Activated T-cell treated with anti-CD3 and anti-CD28 coated beads for 4 hours (primary cell): Measurements from ENCODE around the gene TMEFF1.
"Not testable (repeated sequence)": the region's sequence is repeated elsewhere in the genome, so short reads cannot be mapped to it uniquely, and the experiment has no call there.

Experiments
- DNase-seq: peaks from one replicate; pipeline ENCODE4 v3.0.0-alpha.2; 2020

Gene TMEFF1, protein sequence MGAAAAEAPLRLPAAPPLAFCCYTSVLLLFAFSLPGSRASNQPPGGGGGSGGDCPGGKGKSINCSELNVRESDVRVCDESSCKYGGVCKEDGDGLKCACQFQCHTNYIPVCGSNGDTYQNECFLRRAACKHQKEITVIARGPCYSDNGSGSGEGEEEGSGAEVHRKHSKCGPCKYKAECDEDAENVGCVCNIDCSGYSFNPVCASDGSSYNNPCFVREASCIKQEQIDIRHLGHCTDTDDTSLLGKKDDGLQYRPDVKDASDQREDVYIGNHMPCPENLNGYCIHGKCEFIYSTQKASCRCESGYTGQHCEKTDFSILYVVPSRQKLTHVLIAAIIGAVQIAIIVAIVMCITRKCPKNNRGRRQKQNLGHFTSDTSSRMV

DNA sequence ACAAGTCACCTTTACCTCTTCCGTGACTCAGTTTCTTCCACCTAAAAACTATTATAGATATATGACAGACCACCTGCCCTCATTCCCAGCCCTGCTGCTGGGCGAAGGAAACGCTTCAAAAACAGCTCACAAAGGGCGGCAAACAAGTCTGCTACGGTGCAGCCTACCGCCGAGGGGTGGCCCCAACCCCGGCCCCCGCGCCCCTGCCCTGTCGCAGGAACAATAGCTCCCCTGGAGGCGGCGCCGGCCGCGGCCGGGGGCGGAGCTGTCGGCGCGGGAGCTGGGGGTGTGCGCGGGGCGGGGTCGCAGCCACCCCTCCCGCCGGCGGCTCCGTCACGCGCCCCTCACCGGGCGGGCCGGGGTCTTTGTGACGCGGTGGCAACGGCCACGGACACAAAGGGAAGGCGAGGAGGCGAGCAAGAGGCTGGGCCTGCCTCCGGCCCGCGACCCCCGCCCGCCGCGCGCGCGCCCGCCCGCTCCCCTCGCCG is at the start of gene TMEFF1:
TMEFF1 (plus strand) TSS at position 362 of the 488 bp plus-strand sequence. CDS start 396 bp downstream, outside the sequence.
- peak; percentile 27 for DNase-seq

- DNase-seq = no peak
These were observed 47.2 kb upstream of the TMEFF1 start for GRCh38 chr9:100425758-100426157.

DNA sequence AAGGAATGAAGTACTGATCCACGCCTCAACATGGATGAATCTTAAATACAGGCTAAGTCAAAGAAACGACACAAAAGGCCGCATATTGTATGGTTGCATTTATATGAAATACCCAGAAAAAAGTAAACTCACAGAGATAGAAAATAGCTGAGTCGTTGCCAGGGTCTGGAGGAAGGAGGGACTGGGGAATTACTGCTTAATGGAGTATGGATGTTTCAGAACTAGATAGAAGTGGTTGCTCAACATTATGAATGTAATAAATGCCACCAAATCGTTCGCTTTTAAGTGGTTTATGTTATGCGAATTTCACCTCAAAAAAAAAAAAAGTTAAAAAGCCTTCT is 46.8 kb upstream of the TMEFF1 start:
- no peak for DNase-seq

GRCh38 chr9:100426530-100427365 is 46.2 kb upstream of the TMEFF1 start, which contains the start of gene MSANTD3:
Gene MSANTD3 (plus strand): TSS chr9:100427143. CDS start chr9:100441939, 14,796 bp downstream.
- no peak for DNase-seq

DNA sequence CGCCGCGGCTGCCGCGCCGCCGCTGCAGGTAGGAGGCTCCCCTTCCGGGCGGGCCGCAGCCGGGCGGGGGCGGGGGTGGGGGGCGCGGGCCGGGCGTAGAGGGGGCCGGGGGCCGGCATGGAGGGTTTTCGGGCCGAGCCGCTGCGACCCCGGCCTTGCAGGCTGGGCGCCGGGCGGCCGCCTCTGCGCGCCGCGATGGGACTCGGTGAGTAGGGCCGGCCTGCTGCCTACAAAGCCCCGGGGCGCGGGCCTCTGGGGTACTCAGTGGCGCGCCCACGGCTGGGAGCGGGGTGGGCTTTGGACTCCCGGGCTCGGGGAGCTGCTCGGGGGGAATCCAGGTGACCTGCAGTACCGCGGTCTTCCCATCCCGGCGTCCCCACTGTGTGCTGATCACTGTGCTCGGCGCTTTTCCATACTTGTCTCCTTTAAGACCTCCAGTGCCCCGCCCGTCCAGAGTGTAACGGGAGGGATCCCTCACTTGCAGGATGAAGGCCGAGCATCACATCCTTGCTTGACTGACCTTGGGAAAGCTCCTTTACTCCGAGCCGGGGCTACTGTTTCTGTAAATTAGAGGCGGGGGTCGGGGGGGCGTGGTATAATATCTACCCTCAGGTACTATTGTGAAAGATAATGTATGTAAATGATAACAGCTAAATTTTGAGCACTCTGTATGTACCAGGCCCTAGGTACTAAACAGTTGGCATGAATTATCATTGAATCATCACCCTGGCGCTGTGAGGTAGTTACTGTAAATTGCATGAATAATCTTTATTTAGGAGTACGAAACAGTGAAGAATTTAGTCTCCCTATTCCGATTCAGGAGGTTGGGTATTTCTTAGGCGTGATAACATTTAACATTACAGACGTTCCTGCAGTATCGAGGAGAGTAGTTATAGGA is 45.3 kb upstream of the TMEFF1 start:
- DNase-seq = no peak

DNA sequence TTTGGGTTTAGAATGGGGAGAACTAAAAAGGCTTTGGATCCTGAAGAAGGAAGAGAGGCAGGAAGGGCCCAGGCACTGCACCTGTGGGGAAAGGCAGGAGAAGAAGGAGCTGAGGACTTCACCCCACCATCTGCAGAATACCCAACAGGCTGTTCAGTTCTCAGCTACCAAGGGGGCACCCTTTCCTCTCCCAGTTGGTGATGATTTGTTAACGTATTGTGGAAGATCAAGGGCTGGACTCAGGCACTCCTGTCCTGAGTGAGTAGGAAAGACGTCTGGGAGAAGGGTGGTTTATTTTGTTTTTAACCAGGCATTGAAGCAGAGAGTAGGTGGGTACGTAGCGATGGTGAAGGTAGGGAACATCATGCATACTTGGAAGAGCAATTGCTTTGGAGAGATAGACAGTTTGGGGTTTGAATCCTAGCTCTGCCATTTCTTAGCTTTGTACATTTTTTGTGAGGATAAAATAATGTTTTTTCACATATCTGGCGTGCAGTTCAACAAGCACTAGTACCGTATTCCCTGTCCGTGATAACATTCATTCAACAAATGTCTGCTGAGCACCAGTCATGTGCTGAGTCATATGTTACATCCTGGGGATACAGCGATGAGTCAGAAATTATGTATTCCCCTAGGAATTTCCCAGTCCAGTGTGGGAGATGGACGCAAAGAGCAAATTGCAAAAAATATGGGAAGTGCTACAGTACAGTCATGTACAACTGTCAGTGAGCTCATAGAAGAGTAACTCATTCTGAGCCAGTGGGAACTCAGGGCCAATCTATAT is 43.9 kb upstream of the TMEFF1 start:
- no peak for DNase-seq

GRCh38 chr9:100430286-100430940 is 42.5 kb upstream of the TMEFF1 start:
- DNase-seq = no peak

DNA sequence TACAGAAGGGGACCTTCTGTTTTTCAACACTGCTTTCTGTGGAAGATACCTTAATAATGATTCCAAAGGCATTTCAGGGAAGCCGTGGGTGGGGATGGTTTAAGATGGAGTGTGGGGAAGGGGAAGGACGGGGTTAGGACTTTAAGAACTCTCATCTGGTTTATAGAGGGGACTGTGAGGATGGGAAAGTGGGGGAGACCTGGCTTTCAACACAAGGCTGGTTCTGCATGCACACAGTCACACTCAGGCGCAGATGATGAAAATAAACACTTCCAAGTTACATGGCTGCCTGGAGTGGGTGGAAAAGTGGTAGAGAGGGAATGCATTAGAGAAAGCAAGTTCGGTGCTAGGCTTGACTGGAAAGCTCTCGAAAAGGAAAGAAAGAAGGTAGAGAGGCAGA is 41.1 kb upstream of the TMEFF1 start:
- DNase-seq = no peak

GRCh38 chr9:100432736-100433135 is 40.2 kb upstream of the TMEFF1 start:
- no peak for DNase-seq

DNA sequence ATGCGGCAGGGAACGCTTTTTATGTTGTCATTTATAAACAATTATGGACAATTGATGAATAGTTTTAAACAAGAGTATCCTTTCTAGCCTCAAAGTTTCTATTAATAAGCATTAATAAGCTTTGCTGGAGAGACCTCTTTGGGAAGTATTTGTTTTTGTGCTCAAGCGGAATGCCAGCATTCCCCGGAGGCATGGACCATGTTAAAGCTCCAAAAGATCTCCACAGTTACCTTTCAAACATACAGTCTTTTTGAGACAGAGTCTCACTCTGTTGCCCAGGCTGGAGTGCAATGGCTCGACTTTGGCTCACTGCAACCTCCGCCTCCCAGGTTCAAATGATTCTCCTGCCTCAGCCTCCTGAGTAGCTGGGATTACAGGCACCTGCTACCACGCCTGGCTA is 36.4 kb upstream of the TMEFF1 start:
- DNase-seq = no peak

- peak; percentile 63 for DNase-seq
These were observed 34.8 kb upstream of the TMEFF1 start for GRCh38 chr9:100437860-100438805.

- no peak for DNase-seq
These were observed 32.9 kb upstream of the TMEFF1 start for GRCh38 chr9:100440071-100440470.

GRCh38 chr9:100440487-100440886 is 32.5 kb upstream of the TMEFF1 start:
- DNase-seq = not testable (repeated sequence)

- no peak for DNase-seq
These were observed 31.0 kb upstream of the TMEFF1 start for GRCh38 chr9:100441911-100442361.

DNA sequence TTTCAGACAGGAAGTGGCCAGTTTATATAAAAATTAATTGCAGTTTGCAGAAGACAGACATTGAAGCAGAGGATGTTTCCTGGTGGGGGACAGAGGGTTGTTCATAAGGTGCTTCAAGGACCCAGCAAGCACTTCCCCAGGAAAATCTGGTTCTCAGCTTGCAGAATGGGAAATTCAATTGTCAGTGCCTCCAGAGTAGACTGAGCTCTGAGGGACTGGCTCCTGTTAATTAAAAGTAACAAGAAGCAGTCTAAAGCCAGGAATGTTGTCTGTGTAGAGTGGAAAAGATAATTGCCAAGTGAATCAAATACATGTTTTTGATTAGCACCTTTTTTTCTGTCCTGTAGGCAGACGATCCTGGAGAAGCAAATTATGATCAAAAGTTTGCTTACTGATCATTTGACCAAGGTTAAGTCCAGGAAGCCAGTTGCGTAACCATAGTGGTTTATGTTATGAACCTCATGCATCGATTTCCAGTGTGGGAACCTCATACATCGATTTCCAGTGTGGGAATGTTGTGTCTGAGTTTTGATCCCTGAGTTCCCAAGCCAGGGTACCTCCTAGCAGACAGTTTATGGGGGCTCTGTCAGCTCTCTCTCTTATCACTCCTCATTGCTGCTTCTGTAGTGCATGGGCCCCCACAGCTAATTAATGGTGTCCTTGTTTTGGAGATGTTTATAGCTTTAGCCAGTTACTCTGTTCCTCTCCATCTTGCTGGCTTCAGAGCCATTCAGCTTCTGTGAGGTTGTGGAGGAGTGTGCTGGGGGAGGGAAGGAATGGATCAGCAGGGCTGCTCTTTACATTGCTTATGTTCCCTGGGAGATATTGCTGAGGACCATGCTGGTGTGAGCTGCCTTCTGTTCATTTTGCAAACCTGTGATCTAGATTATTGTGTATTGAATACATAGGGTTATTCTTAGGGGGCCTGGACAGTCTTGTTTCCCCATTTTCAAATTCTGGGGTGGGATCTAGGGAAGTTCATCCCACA is 28.9 kb upstream of the TMEFF1 start:
- DNase-seq = no peak

DNA sequence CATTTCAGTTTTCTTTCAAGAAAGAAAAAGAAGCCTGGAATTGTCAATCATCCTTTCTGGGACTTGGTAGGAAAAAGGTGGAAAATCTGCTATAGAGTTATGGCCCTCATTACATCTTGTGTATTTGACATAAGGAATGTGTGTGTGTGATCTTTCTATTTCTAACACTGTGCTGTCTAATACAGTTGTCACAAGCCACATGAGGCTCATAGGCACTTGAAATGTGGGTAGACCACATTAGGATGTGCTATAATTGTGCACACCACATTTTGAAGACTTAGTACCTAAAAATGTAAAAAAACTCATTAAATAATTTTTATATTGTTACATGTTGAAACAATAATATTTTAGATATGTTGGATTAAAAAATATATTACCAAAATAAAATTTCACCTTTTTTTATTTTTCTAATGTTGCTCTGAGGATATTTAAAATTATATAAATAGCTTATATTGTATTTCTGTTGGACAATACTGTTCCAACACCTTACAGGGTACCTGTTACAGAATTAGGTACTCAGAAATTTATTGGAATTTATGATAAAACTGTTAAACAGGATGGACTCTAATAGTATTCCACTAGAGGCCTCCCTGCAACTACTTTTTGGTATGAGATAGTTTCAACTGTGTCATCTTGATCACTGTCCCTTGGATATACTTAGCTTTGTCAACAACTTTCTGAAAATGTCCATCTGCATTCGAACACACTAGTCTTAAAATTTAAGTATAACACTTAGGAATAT is 27.6 kb upstream of the TMEFF1 start:
- DNase-seq = no peak

DNA sequence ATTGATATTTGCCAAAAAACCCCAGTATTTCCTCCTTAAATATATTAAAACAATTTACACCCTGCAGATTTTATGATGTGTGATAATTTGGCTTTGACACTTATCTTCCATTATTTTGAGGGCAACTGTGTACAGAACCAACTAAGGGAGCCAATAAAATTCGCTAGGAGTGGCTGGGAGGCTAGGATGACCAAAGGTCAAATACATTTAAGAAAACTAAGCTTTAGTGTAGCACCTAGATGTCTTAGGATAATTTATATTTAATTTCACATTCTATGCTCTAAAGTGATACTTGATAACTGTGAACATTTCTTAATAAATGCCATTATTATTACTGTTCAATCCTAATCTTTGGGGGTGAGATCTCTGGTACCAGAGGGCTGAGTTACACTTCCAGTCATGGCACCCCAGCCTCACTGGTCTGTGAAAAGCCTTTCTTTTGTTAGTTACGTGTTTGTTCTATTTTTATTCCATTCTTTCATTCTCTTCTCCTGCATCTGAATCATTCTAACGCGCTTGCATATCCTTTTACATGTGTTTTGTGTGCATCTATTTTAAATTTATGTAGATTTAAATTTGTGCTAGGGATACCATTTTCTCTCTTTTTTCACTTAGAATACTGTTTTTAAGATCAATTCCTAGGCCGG is 26.9 kb upstream of the TMEFF1 start:
- no peak for DNase-seq

GRCh38 chr9:100447041-100447440 is 25.9 kb upstream of the TMEFF1 start:
- no peak for DNase-seq
